Stimulated activated CD8-positive, alpha-beta memory T cell treated with anti-CD3 and anti-CD28 coated beads, Interleukin-2, amount 100 ng/mL, for 48 hours (primary cell): ENCODE data around the gene TRAK2.

Source experiments
- DNase-seq, 2 donors: peaks; one replicate each; pipeline ENCODE4 v3.0.0-alpha.2; 2020; ENCODE audit warnings: low read depth in 2 of 2

The TRAK2 gene

GRCh38 chr2:201362396-201362795 lies 88.9 kb downstream of the TRAK2 start:
- DNase-seq: no peak

- no peak for DNase-seq
These were observed 90.1 kb downstream of the TRAK2 start for GRCh38 chr2:201361078-201361733.

GRCh38 chr2:201360256-201360655 lies 91.0 kb downstream of the TRAK2 start:
- no peak for DNase-seq

GRCh38 chr2:201358684-201359083 lies 92.6 kb downstream of the TRAK2 start:
- DNase-seq: peak in 1 of 2 donors; percentile 9

DNA sequence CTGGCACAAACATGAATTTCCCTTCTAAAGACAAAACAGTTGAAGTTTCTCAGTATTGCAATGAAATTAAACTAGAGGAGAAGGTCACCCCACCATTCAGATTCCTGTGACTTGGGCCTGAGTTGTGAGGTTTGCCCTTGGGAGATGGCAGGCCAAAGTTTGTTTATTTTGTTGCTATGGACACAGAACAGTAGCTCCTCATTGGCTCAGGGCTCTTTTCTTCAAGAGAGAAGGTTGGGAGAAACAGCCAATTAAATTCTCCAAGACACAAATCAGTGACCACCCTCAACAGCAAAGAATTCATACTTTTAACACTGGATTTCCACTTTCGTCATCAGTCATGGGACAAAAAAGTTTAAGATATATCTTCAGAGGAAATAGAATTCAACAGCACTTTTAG lies 94.0 kb downstream of the TRAK2 start, which contains the start of gene FLACC1:
Gene FLACC1 (minus strand): TSS at position 125 of the 400 bp plus-strand sequence. CDS start 5,941 bp downstream, outside the sequence.
- DNase-seq: no peak

GRCh38 chr2:201353116-201353515 lies 98.1 kb downstream of the TRAK2 start:
- no peak for DNase-seq

DNA sequence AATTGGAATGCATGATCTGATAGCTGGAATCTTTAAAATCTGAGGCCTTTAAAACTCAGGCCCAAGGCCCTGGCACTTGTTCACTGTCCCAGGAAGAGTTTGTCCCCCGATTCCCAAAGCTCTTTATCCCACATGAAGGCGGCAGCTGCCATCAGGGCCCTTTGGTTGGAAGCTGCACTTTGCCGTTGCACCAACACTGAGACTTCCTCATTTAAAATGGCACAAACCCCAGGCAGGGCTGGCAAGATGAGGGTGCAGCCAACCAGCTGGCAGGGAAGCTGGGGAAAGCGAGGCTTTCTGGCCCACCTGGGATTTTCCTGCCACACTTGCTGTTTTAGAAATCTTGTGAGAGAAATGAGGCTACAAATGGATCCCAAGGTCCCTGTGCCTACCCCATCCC lies 100.4 kb downstream of the TRAK2 start:
- no peak for DNase-seq

GRCh38 chr2:201349601-201350000 lies 101.7 kb downstream of the TRAK2 start:
- no peak for DNase-seq

GRCh38 chr2:201348758-201349157 lies 102.5 kb downstream of the TRAK2 start:
- DNase-seq: no peak

GRCh38 chr2:201347138-201347537 lies 104.1 kb downstream of the TRAK2 start:
- no peak for DNase-seq

DNA sequence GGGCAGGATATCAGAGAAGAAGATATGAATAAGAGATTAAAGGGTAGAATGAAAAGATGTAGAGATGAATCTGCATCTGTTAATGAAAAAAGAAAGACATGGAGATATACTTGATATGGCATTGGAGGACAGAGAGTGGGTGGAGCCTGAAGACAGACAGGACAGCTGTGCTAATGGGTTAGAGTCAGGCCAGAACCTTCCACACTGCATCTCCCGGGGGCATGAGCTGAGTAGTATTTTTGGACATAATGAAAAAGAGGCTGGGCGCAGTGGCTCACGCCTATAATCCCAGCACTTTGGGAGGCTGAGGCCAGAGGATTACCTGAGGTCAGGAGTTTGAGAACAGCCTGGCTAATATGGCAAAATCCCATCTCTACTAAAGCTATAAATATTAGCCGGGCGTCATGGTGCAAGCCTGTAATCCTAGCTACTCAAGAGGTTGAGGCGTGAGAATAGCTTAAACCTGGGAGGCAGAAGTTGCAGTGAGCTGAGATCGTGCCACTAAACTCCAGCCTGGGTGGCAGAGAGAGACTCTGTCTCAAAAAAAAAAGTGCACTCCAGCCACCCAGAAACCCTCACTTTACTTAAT lies 105.5 kb downstream of the TRAK2 start:
- no peak for DNase-seq

DNA sequence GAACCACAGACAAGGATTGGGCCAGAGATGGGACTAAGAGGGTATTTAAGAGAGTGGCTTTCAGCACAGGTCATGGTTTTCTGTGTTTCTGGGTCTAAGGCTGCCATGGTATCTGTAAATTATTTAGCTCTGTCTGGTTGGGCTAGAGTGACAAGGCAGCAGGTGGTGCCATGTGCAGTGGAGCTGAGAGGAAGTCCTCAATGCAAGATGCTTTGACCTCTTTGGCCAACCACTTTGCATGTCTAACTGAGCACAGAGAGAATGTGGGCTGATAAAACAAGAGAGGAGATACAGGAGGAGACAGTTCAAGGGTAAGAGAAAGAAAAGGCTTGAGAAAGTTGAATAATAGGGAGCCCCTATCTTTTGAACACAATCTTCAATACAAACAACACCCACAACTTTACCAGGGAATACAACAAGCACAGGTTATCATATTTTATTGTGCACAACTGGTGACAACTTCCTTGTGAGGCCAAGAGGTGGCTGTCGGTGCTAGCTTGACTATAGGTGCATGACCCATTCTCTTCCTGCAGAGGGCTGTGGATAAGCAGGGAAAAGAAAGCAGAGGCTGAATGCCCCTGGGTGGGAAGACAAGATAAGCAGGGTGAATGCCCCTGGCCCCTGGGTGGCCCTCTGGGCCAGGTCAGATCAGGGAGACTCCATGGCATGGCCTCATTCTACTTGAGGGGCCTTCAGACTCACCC lies 106.4 kb downstream of the TRAK2 start:
- DNase-seq: no peak

DNA sequence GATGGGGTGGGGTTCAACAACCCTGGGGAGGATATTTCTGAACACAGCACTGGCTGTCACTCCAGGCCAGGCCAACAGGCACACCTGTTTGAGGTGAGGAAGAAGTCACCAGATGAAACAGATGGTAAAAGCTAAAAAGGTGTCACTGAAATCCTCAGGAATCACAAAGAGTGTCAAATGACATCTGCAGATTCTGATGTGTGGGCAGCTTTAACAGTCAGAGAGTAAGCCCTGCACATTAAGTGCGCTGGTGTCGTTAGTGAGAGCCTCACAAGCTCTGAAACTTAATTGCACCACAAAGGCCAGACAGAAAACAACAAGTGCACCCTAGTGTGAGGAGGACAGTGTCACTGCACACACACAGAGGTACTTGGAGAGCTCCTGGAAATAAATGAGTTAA lies 107.7 kb downstream of the TRAK2 start:
- DNase-seq: no peak

- DNase-seq: no peak
These were observed 108.3 kb downstream of the TRAK2 start for GRCh38 chr2:201342923-201343322.

- DNase-seq: no peak
These were observed 121.8 kb downstream of the TRAK2 start for GRCh38 chr2:201329409-201329808.

- DNase-seq: no peak
These were observed 123.6 kb downstream of the TRAK2 start for GRCh38 chr2:201327678-201328077.
